PC-9 (cell line): ENCODE data around the gene ALAD. TPM values are rescaled to one million over a fixed set of nuclear protein-coding genes. Genes with fewer than 3 reads are reported as not detected.

ENCODE experiments used
- BruUV-seq: library from RNA; stranded (reverse); fragments of 400-500 nt; replicated peaks from 2 replicates; lab custom pipeline; 2021; lab: Mats Ljungman, UMichigan
- CTCF ChIA-PET: fragments of 300-600 bp; sonication (Branson Sonifier 250); formaldehyde crosslinking; loops from one replicate; lab custom pipeline; 2022; ENCODE audit warnings: antibody characterized with exemption; lab: Charles Lee
- POLR2A ChIA-PET: fragments of 300-600 bp; sonication (Branson Sonifier 250); formaldehyde crosslinking; loops from one replicate; lab custom pipeline; 2022; ENCODE audit warnings: antibody characterized with exemption; ENCODE audit not compliant: unreplicated experiment; lab: Charles Lee
- DNase-seq, 2 experiments: peaks; one replicate each; pipeline versions ENCODE4 v3.0.0 to v3.0.0-alpha.2; 2015 to 2022; ENCODE audit warnings: mixed read lengths in 1 of 2
- H2AFZ ChIP-seq: fragments of 200-600 bp; sonication (generic); 2 replicates; pipeline ENCODE4 v1.8.1; 2017; ENCODE audit warnings: antibody characterized with exemption
- H3F3A ChIP-seq: fragments of 200-600 bp; sonication (generic); 2 replicates; pipeline ENCODE4 v1.8.1; 2017; ENCODE audit warnings: antibody characterized with exemption, mild to moderate bottlenecking, low read depth; ENCODE audit not compliant: insufficient read depth
- H3K27ac ChIP-seq: fragments of 200-600 bp; sonication (generic); 2 replicates; pipeline ENCODE4 v1.6.1; 2016; ENCODE audit warnings: mixed run types
- H3K27me3 ChIP-seq: fragments of 200-600 bp; sonication (generic); 2 replicates; pipeline ENCODE4 v1.6.1; 2016; ENCODE audit warnings: low read depth, mixed run types; ENCODE audit not compliant: insufficient read depth
- H3K36me3 ChIP-seq: fragments of 200-600 bp; sonication (generic); 2 replicates; pipeline ENCODE4 v1.6.1; 2016; ENCODE audit warnings: low read depth, mixed run types
- H3K4me1 ChIP-seq: fragments of 200-600 bp; sonication (generic); replicated peaks from 2 replicates; pipeline ENCODE4 v1.6.1; 2016; ENCODE audit warnings: mixed run types; ENCODE audit not compliant: insufficient read depth
- H3K4me2 ChIP-seq: fragments of 200-600 bp; sonication (generic); 2 replicates; pipeline ENCODE4 v1.6.1; 2017; ENCODE audit warnings: mixed run types
- H3K4me3 ChIP-seq: fragments of 200-600 bp; sonication (generic); 2 replicates; pipeline ENCODE4 v1.6.1; 2016; ENCODE audit warnings: mixed run types
- H3K79me2 ChIP-seq: fragments of 200-600 bp; sonication (generic); 2 replicates; pipeline ENCODE4 v1.6.1; 2017; ENCODE audit warnings: low read depth, mixed run types
- H3K9me2 ChIP-seq: fragments of 200-600 bp; sonication (generic); 2 replicates; pipeline ENCODE4 v1.8.1; 2017; ENCODE audit warnings: mild to moderate bottlenecking; ENCODE audit not compliant: insufficient read depth
- H3K9me3 ChIP-seq: fragments of 200-600 bp; sonication (generic); 2 replicates; pipeline ENCODE4 v1.8.1; 2016; ENCODE audit warnings: low read depth; ENCODE audit not compliant: insufficient read depth
- H4K20me1 ChIP-seq: fragments of 200-600 bp; sonication (generic); 2 replicates; pipeline ENCODE4 v1.8.1; 2017; ENCODE audit not compliant: insufficient read depth
- CTCF ChIP-seq: fragments of 200-600 bp; sonication (generic); conservative IDR thresholded peaks from 2 replicates; pipeline ENCODE4 v1.6.1; 2017; ENCODE audit warnings: mixed run types, antibody characterized with exemption, mild to moderate bottlenecking, moderate library complexity
- EZH2 ChIP-seq: fragments of 200-600 bp; sonication (generic); IDR thresholded peaks from 2 replicates; pipeline ENCODE4 v1.8.0; 2017; ENCODE audit warnings: antibody characterized with exemption, low read depth
- intact Hi-C: fragments of 100-400 bp; cut with micrococcal nuclease; formaldehyde crosslinking; loops from one replicate; pipeline ENCODE4 v1.10.0; 2022; ENCODE audit not compliant: unreplicated experiment
- total RNA-seq: library from RNA; stranded (reverse); gene quantifications from 2 replicates; pipeline ENCODE4 v1.2.3, GENCODE V29; 2021

ALAD gene
- total RNA-seq, 1 experiment from 2014 or later = 42.7 TPM

DNA sequence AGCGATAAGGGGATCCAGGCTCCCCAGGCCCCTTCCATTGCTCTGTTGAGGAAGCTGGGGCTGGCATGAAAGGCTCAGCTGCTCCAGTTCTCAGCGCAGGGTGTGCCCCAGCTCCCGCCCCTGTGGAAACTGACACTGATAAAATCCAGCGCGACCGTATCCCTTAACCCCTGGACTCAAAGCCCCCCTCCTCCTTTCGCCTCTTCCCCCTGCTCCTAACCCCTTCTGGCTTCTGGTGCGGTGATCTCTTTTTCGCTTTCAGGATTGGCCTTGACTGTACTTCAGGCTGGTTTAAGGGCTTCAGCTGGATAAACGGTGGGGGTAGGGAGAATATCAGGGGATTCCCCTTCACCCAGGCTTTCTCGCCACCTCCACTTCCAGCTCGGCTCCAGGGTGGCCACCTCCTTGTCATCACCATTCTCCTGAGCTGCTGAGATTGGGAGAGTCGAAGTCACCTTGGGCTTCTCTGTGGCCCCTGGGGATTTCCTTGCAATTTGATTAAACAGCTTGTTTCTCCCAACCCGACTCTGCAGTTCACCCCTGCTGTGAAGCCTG lies 50.9 kb downstream of the ALAD start:
- TF ChIP-seq EZH2 = no peak
- TF ChIP-seq CTCF = no peak
- H3K9me3 ChIP-seq = no peaks in the 10 kb centered on the region
- H3K36me3 ChIP-seq = peaks cover 4% of the 10 kb centered on the region; the same call in 1 of the 2 replicates
- POLR2A ChIA-PET = interaction anchor here (0.7 kb wide), 1 partner anchor 48 kb away, joined by 8 read pairs; no protein-coding TSS in a partner anchor
- BruUV-seq = TSS peak; percentile 42
- peak overlapping the region; percentile 88 for H3K4me2 ChIP-seq
- no peaks in the 10 kb centered on the region for H3K9me2 ChIP-seq
- H2AFZ ChIP-seq = peak overlapping the region; percentile 88
- H4K20me1 ChIP-seq = no peaks in the 10 kb centered on the region
- H3K4me3 ChIP-seq = peak overlapping the region; percentile 96
- peaks cover 35% of the 10 kb centered on the region for H3K79me2 ChIP-seq
- H3K27ac ChIP-seq = no peak overlapping the region
- CTCF ChIA-PET = interaction anchor here (0.5 kb wide), 1 partner anchor 56 kb away, joined by 4 read pairs; no protein-coding TSS in a partner anchor
- peaks cover 38% of the 10 kb centered on the region for H3K4me1 ChIP-seq
- DNase-seq = no peak
- H3F3A ChIP-seq = peaks cover 21% of the 10 kb centered on the region; the same call in 1 of the 2 replicates
- H3K27me3 ChIP-seq = no peaks in the 10 kb centered on the region
- intact Hi-C loops = loop anchor here (1.0 kb wide), 1 partner anchor 41 kb away; no protein-coding TSS in a partner anchor

DNA sequence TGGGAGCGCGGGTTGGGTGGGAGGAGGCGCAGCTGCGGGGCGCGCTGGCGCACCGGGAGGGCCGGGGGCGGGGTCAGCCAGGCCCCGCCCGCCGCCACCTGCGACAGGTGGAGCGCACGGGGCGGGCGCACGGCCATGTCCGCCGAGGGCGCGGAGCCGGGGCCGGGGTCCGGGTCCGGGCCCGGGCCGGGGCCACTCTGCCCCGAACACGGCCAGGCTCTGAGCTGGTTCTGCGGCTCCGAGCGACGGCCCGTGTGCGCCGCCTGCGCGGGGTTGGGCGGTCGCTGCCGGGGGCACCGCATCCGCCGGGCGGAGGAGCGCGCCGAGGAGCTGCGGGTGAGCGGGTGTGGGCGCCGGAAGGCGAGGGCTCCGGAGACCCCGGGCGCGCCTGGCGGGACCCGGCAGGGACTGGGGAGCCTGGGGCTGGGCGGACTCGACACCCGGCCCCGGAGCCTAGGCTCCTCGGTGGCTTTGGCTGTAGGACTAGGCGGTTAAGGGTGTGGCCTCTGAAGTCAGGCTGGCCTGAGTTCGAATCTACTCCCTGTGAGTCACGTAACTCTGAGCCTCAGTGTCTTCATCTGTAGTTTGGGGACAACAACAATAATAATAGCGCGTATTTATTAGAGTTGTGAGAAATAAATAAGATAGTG lies 51.5 kb downstream of the ALAD start, which contains the start of gene BSPRY:
Gene BSPRY, plus strand, starts transcription at position 97 of the 650 bp plus-strand sequence. Its CDS starts 39 bp downstream, at position 136.
- Histone ChIP-seq H3K36me3 (peaks cover 4% of the 10 kb centered on the region; the same call in 1 of the 2 replicates), H3K4me1 (peaks cover 38% of the 10 kb centered on the region), H3F3A (peaks cover 21% of the 10 kb centered on the region; the same call in 1 of the 2 replicates), H3K4me3 (peak within 1 kb of the TSS; percentile 96), H3K27ac (no peak within 1 kb of the TSS), H2AFZ (peak within 1 kb of the TSS; percentile 88), H3K79me2 (peaks cover 35% of the 10 kb centered on the region), H3K27me3 (no peaks in the 10 kb centered on the region), H3K9me3 (no peaks in the 10 kb centered on the region), H3K9me2 (no peaks in the 10 kb centered on the region), H3K4me2 (peak within 1 kb of the TSS; percentile 88), H4K20me1 (no peaks in the 10 kb centered on the region)
- intact Hi-C loops = loop anchor here (1.0 to 10.0 kb wide), 2 partner anchors 40 to 595 kb away; partner anchors contain the start of gene SNX30
- ChIA-PET POLR2A (interaction anchor here (0.6 to 0.7 kb wide), 2 partner anchors 49 to 273 kb away, joined by 4 to 8 read pairs; no protein-coding TSS in a partner anchor), CTCF (interaction anchor here (0.5 kb wide), 1 partner anchor 56 kb away, joined by 4 read pairs; no protein-coding TSS in a partner anchor)
- BruUV-seq = no TSS peak
- peak in 1 of 2 experiments; percentile 59 for DNase-seq
- TF ChIP-seq EZH2 = no peak
- TF ChIP-seq CTCF = no peak

DNA sequence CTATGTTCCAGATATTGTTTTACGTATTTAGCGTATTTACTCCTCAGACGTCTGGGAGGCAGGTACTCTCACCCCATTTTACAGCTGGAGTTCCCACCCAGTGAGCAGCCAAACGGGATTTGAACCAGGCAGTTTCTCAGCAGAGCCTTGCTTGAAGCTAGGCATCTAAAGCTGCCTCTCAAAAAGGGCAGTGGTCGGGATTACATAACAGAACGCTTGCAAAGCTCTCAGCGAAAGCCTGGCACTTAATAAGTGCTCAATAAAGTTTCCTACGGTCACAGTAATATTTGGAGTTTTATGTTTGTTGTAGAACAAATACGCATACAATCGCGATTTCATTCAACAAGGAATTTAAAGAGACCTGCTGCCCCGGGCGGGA lies 52.0 kb downstream of the ALAD start:
- H3K9me2 ChIP-seq = no peaks in the 10 kb centered on the region
- no peaks in the 10 kb centered on the region for H3K27me3 ChIP-seq
- H4K20me1 ChIP-seq = no peaks in the 10 kb centered on the region
- no peak for TF ChIP-seq EZH2
- no peak for TF ChIP-seq CTCF
- intact Hi-C loops = loop anchor here (10.0 kb wide), 1 partner anchor 594 kb away; the partner anchor contains the start of gene SNX30
- H3F3A ChIP-seq = peaks cover 21% of the 10 kb centered on the region; the same call in 1 of the 2 replicates
- no peaks in the 10 kb centered on the region for H3K36me3 ChIP-seq
- BruUV-seq = no TSS peak
- H3K27ac ChIP-seq = no peak overlapping the region
- H3K79me2 ChIP-seq = peaks cover 35% of the 10 kb centered on the region
- CTCF ChIA-PET = interaction anchor here (0.5 to 0.7 kb wide), 2 partner anchors 9 to 49 kb away, joined by 3 read pairs; no protein-coding TSS in a partner anchor
- H2AFZ ChIP-seq = peak overlapping the region; percentile 86
- POLR2A ChIA-PET = interaction anchor here (0.6 kb wide), 1 partner anchor 274 kb away, joined by 4 read pairs; no protein-coding TSS in a partner anchor
- DNase-seq = no peak
- no peaks in the 10 kb centered on the region for H3K9me3 ChIP-seq
- peaks cover 39% of the 10 kb centered on the region for H3K4me1 ChIP-seq
- peak overlapping the region; percentile 96 for H3K4me3 ChIP-seq
- H3K4me2 ChIP-seq = peak overlapping the region; percentile 88
